Medulla oblongata (tissue), 1 donor: ENCODE results near the gene PTPN20.

Experiments used
- DNase-seq: peaks from one replicate; pipeline ENCODE4 v3.0.0-alpha.2; 2015; ENCODE audit errors: extremely low spot score

PTPN20 gene

GRCh38 chr10:47033541-47034270 is 122.5 kb downstream of the PTPN20 start:
- no peak for DNase-seq

DNA sequence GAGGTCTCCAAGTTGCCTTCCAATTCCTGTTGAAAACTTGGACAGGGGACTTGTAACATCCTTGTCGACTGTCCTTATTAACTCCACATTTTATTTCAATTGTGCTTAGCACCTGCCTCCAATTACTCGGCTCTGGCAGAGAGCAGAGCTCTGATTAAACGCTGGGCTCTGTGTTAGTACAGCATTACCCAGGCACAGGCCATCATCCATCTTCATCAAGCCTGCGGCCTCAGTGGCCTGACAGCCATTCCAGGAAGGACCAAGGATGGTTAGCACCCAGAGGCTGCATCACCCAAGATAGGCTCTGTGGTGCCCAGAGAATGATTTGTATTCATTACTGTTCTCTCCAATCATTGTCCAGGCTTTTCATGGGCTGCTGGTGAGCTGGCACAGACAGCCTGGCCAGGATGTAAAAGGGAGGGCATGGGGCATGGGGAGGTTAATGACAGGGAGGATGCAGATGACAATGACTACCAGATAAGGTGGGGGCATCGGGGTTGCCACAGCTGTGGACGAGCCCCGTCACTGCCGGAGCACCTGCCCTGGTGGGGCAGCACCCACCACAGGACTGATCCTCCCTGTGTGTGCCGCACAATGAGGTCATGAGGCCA is 123.3 kb downstream of the PTPN20 start:
- DNase-seq, result no peak

DNA sequence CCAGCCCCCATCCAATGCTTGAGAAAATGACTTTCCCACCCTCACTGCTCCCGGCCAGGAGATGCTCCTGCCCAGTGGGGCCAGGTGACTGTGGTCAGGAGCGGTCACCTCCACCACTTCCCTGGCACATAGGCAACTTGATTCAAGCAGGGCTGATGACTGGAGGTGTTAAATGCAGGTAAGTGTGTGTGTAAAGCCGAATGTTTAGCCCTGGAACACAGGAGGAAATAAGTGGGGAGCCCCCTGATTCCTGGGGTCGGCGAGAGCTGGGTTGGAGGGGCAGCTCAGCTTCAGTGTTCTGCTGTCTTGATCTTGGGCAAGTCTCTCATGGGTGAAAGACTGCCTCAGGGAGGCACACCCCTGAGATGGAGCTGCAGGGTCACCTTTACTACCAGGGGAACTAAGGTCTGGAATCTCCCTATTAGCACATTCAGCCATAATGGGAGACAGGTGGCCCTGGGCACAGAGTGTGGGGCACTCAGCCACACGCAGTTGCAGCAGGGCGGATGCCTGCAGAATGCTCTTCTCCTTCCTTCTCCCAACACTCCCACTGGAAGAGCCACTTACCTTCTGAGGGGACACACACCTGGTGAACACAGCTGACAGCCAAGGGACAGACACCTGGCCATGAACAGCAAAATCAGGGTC is 124.1 kb downstream of the PTPN20 start:
- no peak for DNase-seq

DNA sequence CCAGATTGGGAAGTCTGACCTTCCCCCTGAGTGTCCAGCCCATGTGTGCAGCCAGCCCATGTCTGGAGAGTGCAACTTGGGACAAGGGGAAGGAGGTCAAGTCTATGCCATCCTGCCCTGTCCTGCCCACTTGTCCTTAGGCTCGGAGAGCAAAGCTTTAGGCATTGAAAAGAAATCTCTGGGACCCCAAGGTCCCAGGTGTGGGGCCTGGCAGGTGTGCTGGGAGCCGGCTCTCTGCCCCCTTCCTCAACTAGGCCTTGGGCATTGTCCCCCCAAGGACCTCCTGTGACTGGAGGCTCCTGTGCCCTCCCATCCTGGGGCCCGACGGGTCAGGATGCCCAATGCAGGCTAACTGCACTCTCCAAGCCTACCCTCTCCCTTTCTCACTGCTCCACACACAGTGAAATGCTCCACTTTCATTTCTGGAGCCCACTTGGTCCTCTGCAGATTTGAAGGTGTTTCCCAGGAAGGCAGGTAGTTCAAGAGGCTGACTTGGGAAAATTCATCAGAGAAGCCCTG is 124.7 kb downstream of the PTPN20 start:
- no peak for DNase-seq

DNA sequence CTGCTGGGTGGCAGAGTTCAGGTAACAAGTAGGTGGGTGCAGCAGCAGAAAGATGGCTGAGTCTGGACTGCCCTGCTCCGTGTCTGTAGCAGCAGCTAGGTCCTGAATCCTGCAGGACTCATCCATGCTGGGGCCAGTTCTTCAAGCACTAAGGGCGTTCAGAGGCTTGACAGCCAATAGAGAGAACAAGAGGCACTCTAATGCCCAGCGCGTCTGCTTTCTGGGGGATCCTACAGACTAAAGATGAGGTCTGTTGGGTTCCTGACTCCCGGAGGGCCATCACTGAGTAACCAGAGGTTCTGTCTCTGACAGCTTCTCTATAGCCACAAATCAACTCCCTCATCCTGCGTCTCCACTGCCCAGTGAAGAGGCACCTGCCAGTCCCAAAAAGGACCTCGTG is 125.5 kb downstream of the PTPN20 start:
- DNase-seq, result no peak

- no peak for DNase-seq
These were observed 126.6 kb downstream of the PTPN20 start for GRCh38 chr10:47037654-47038425.

DNA sequence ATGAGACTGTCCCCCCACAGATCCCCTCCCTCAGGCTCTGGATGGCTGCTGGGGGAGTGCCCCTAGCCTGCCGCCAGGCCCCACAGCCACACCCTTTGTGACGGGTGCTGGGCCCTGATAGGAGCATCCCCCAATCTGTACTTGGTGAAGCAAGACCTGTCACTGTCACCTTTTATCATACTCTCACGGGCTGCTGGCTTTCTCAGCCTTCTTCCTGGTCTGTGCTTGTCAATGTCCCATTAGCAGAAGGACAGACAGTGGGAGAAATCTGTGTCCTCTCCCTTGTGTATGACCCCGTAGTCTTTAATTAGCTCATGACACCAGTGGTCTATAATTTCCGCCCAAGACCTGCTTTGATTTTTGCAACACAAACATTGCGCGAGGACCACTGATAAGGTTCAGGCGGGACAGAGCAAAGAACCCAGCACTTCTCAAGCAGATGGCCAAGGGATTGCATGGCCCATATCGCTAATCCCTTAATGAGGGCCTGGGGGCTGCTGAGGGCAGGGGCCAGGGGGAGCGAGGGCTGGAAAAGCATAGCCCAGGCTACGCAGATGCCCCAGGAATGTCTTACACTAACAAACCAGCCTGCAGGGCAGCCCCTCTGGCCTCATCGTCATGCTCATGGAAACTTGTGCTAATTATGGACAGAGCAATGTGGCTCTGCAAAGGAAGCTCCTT is 127.8 kb downstream of the PTPN20 start:
- DNase-seq, result no peak

- DNase-seq, result no peak
These were observed 128.3 kb downstream of the PTPN20 start for GRCh38 chr10:47039562-47039913.

GRCh38 chr10:47040041-47040491 is 128.8 kb downstream of the PTPN20 start:
- no peak for DNase-seq

- no peak for DNase-seq
These were observed 129.5 kb downstream of the PTPN20 start for GRCh38 chr10:47040681-47041080.

- DNase-seq, result no peak
These were observed 130.4 kb downstream of the PTPN20 start for GRCh38 chr10:47041396-47042198.

DNA sequence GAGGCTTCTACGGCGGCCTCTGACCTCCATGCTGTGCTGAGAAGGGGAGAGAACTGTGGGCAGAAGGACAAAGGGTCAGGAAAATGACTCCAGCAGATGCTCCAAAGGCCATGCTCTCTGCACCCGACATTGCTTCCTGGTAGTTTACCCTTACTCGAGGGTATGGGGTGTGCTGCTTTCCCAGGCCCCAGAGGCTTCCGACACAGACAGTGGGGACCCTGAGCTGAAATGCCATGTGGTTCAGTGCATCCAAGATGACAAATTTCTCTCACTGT is 130.9 kb downstream of the PTPN20 start:
- DNase-seq, result no peak

GRCh38 chr10:47042780-47043750 is 131.8 kb downstream of the PTPN20 start:
- no peak for DNase-seq

DNA sequence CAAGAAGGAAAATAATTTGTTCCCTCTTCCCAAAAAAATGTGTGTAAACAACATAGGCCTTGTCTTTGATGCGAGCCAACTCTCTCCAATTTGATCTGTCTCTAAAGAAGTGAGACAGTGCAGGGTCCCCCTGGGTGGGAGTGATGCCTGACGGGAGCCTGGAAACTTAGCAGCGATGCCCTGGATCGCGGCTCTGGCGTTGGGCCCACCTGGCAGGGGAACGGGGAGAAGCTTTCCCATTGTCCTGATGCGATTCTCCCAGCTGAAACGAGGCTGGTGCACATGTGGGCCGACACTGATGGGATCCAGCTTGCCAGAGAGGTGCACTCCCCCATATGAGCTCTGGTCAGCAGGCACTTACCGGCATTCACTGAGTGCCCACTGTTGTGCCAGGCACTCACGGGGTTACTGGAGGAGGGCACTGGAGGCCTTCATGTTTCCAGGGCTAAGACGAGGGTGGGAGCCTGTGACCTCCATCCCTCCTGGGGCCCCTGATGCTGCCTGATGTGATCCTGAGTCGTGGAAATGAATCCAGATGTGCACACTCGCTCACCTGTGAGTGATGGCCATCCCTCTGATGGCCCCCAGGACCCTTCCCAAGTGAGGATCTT is 132.8 kb downstream of the PTPN20 start:
- DNase-seq, result no peak

GRCh38 chr10:47044741-47045140 is 133.5 kb downstream of the PTPN20 start:
- DNase-seq, result no peak

DNA sequence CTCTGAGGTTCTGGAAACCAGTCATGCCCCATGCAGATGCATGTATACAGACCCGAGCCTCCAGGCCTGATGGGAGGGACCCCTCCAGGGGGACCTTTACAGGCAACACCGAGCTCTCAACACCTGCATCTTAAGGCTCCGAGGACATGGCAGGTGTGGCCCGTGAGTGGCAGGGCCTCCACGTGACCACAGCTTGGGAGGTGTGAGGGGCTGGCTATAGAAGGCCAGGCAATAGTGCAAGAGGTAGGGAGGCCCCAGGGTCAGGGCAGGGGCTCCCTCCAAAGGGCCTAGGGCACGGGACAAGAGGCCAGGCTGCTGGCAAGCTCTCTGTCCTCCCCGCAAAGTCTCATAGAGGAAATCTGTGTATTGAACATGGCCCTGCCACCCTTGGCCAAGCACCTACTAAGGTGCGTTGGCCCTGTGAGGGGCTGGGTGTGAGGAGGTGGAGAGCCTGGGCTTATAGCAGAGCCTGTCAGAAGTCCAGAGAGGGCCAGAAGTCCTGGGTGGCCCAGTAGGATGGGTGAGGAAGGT is 134.2 kb downstream of the PTPN20 start:
- no peak for DNase-seq

- no peak for DNase-seq
These were observed 135.3 kb downstream of the PTPN20 start for GRCh38 chr10:47046321-47047126.

DNA sequence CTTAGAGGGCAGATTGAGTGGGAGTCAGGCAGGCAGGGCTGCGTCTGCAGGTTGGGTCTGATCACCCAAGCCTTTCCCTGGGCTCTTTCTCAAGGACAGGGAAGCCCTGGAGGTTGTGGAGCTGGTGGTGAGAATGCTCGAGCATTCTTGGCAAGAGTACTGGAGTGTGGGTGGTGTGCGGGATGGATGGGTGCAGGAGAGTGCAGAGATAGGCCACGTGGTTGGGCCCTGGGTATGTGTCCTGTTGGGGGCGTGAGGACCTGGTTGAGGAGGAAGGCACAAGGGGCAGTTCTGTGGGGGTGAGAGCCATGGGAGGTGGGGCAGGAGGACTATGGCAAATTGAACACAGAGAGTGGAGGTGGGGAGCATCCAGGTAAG is 135.9 kb downstream of the PTPN20 start:
- no peak for DNase-seq
